SK-N-SH (cell line): ENCODE measurements around the gene PROSER3. TPM values are rescaled to one million over a fixed set of nuclear protein-coding genes. Genes with fewer than 3 reads are reported as not detected.

Experiments used
- CTCF ChIA-PET: fragments of 300-600, 350-600 bp; formaldehyde crosslinking; extraction: SDS; loops from one replicate; lab custom pipeline; 2021; lab: Yijun Ruan, JAX
- POLR2A ChIA-PET: fragments of 350-600 bp; sonication (Branson Sonifier 250); formaldehyde crosslinking; extraction: SDS; loops from one replicate; lab custom pipeline; 2020; ENCODE audit warnings: antibody characterized with exemption, inconsistent platforms; lab: Yijun Ruan, JAX
- DNase-seq: peaks from one replicate; pipeline ENCODE4 v3.0.0; 2012
- H2AFZ ChIP-seq: fragments of 200-600 bp; sonication (generic); 2 replicates; pipeline ENCODE4 v1.8.1; 2016; ENCODE audit warnings: antibody characterized with exemption, mild to moderate bottlenecking, low read depth
- H3F3A ChIP-seq: fragments of 200-600 bp; sonication (generic); replicated peaks from 2 replicates; pipeline ENCODE3; 2016; ENCODE audit warnings: antibody characterized with exemption, mild to moderate bottlenecking; ENCODE audit not compliant: insufficient read depth
- H3K27ac ChIP-seq, 2 experiments: fragments of 200-500 bp in 1 of 2; fragments of 200-600 bp in 1 of 2; sonication (Bioruptor generic) in 1 of 2; sonication (generic), shearing (Covaris generic) in 1 of 2; 2 replicates each; pipeline versions ENCODE4 v1.5.1 to v1.6.1; 2014 to 2016; ENCODE audit warnings: low read depth in 2 of 2, inconsistent platforms in 1 of 2, low read length in 1 of 2, mild to moderate bottlenecking in 1 of 2, mixed read lengths in 1 of 2
- H3K27me3 ChIP-seq: fragments of 200-600 bp; sonication (generic), shearing (Covaris generic); 2 replicates; pipeline ENCODE4 v1.6.1; 2016; ENCODE audit warnings: mixed run types; ENCODE audit not compliant: insufficient read depth
- H3K36me3 ChIP-seq, 2 experiments: fragments of 200-500 bp in 1 of 2; fragments of 200-600 bp in 1 of 2; sonication (Bioruptor generic) in 1 of 2; sonication (generic) in 1 of 2; replicated peaks in 1 of 2; 2 replicates each; pipeline versions ENCODE3 to v1.5.1; 2014 to 2016; ENCODE audit warnings: low read length in 1 of 2, mild to moderate bottlenecking in 1 of 2; ENCODE audit not compliant: insufficient read depth in 2 of 2, control insufficient read depth in 1 of 2
- H3K4me1 ChIP-seq, 2 experiments: fragments of 200-500 bp in 1 of 2; fragments of 200-600 bp in 1 of 2; sonication (Bioruptor generic) in 1 of 2; sonication (generic), shearing (Covaris generic) in 1 of 2; 2 replicates each; pipeline versions ENCODE4 v1.5.1 to v1.6.1; 2014 to 2016; ENCODE audit warnings: low read depth in 1 of 2, low read length in 1 of 2, mixed run types in 1 of 2; ENCODE audit not compliant: insufficient read depth in 2 of 2, control insufficient read depth in 1 of 2
- H3K4me2 ChIP-seq: fragments of 200-600 bp; sonication (generic), shearing (Covaris generic); 2 replicates; pipeline ENCODE4 v1.6.1; 2017; ENCODE audit warnings: mixed run types
- H3K4me3 ChIP-seq, 2 experiments: fragments of 200-500 bp in 1 of 2; fragments of 200-600 bp in 1 of 2; sonication (Bioruptor generic) in 1 of 2; sonication (generic), shearing (Covaris generic) in 1 of 2; 2 replicates each; pipeline versions ENCODE4 v1.5.1 to v1.8.1; 2014 to 2016; ENCODE audit warnings: low read depth in 2 of 2, inconsistent platforms in 1 of 2, low read length in 1 of 2, mild to moderate bottlenecking in 1 of 2, mixed read lengths in 1 of 2, moderate library complexity in 1 of 2
- H3K79me2 ChIP-seq: fragments of 200-600 bp; sonication (generic); 2 replicates; pipeline ENCODE4 v1.8.1; 2017; ENCODE audit warnings: mild to moderate bottlenecking; ENCODE audit not compliant: insufficient read depth
- H3K9ac ChIP-seq: fragments of 200-600 bp; sonication (generic); 2 replicates; pipeline ENCODE4 v1.6.1; 2017; ENCODE audit warnings: mixed run types
- H3K9me2 ChIP-seq: fragments of 200-600 bp; sonication (generic); 2 replicates; pipeline ENCODE4 v1.6.1; 2017; ENCODE audit warnings: mixed run types
- H3K9me3 ChIP-seq: fragments of 200-600 bp; sonication (generic); 2 replicates; pipeline ENCODE4 v1.6.1; 2017; ENCODE audit warnings: mixed run types, mild to moderate bottlenecking, moderate library complexity
- H4K20me1 ChIP-seq: fragments of 200-600 bp; sonication (generic); 2 replicates; pipeline ENCODE4 v1.6.1; 2017; ENCODE audit warnings: mild to moderate bottlenecking, mixed run types; ENCODE audit not compliant: insufficient read depth
- FOSL2 ChIP-seq: IDR thresholded peaks from 2 replicates; pipeline ENCODE4 v1.4.0; 2012; ENCODE audit warnings: low read depth, mild to moderate bottlenecking, moderate library complexity, borderline replicate concordance
- GABPA ChIP-seq: IDR thresholded peaks from 2 replicates; pipeline ENCODE4 v1.4.0; 2012; ENCODE audit warnings: low read depth, mild to moderate bottlenecking
- GATA2 ChIP-seq: sonication (generic); formaldehyde crosslinking; IDR thresholded peaks from 2 replicates; pipeline ENCODE4 v1.5.0; 2020; ENCODE audit warnings: mild to moderate bottlenecking, missing genetic modification reagents
- MXI1 ChIP-seq: IDR thresholded peaks from 2 replicates; pipeline ENCODE4 v1.6.1; 2012; ENCODE audit warnings: mild to moderate bottlenecking, low read depth, low read length, improper control_type of control experiment
- POLR2AphosphoS5 ChIP-seq: IDR thresholded peaks from 2 replicates; pipeline ENCODE4 v1.6.1; 2012; ENCODE audit warnings: low read depth, low read length
- RFX5 ChIP-seq: IDR thresholded peaks from 2 replicates; pipeline ENCODE4 v1.6.1; 2012; ENCODE audit warnings: mild to moderate bottlenecking, improper control_type of control experiment, low read length
- RXRA ChIP-seq: IDR thresholded peaks from 2 replicates; pipeline ENCODE4 v1.4.0; 2012; ENCODE audit warnings: low read depth, mild to moderate bottlenecking, borderline replicate concordance
- TAF1 ChIP-seq: IDR thresholded peaks from 2 replicates; pipeline ENCODE4 v1.6.1; 2012; ENCODE audit warnings: low read depth, mild to moderate bottlenecking, low read length, moderate library complexity, borderline replicate concordance
- TEAD4 ChIP-seq: IDR thresholded peaks from 2 replicates; pipeline ENCODE4 v1.4.0; 2012; ENCODE audit warnings: mild to moderate bottlenecking, borderline replicate concordance; ENCODE audit not compliant: insufficient read depth
- USF1 ChIP-seq: IDR thresholded peaks from 2 replicates; pipeline ENCODE4 v1.4.0; 2012; ENCODE audit warnings: low read depth, borderline replicate concordance
- USF2 ChIP-seq: fragments of 150-350 bp; IDR thresholded peaks from 2 replicates; pipeline ENCODE4 v1.6.1; 2017; ENCODE audit warnings: antibody characterized with exemption, low read length, low read depth, borderline replicate concordance
- WGBS: methylation state at CpG from one replicate; pipeline ENCODE4 v1.1.6; 2017; ENCODE audit warnings: low lambda C conversion rate; 5-methylcytosine and 5-hydroxymethylcytosine counted together
- polyA plus RNA-seq, 3 experiments: library from polyadenylated mRNA; depleted of rRNA; stranded (reverse); fragments of >200 nt; gene quantifications; 2 replicates each; pipeline ENCODE4 v1.2.3, GENCODE V29; 2012
- TF ChIP-seq, protein P1 (sequence below): fragments of 150-350 bp; IDR thresholded peaks from 2 replicates; pipeline ENCODE4 v1.6.1; 2016; ENCODE audit warnings: mild to moderate bottlenecking, low read depth, low read length
- TF ChIP-seq, protein P2 (sequence below): fragments of 200-600 bp; sonication (generic); IDR thresholded peaks from 2 replicates; pipeline ENCODE4 v1.6.1; 2017; ENCODE audit warnings: antibody characterized with exemption, mild to moderate bottlenecking, moderate library complexity
- TF ChIP-seq, protein P3 (sequence below): IDR thresholded peaks from 2 replicates; pipeline ENCODE4; 2012
- TF ChIP-seq, protein P4 (sequence below): IDR thresholded peaks from 2 replicates; pipeline ENCODE4 v1.4.0; 2012; ENCODE audit warnings: low read depth
- TF ChIP-seq, protein P5 (sequence below): IDR thresholded peaks from 2 replicates; pipeline ENCODE4 v1.4.0; 2012; ENCODE audit warnings: low read depth, borderline replicate concordance

PROSER3 gene
- polyA plus RNA-seq, 1 of the 3 experiments (the other 2 are of a cell fraction): 12.5 TPM

DNA sequence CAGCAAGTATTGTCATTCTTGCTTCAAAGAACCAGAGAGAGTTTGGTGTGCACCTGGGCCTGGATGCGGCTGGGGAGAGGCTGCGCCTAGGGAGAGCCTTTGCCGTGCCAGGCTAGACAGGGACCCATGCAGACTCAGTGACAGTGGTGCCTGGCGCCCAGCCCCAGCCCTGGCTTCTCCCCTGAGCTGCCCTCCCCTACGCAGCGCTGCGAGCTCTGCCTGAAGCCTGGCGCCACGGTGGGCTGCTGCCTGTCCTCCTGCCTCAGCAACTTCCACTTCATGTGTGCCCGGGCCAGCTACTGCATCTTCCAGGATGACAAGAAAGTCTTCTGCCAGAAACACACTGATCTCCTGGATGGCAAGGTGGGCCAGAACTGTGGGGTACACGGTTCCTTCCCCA, 28.2 kb upstream of the PROSER3 start (continued):
- TF ChIP-seq USF1 (no peak), GATA2 (CRISPR knock-in tag) (no peak), TEAD4 (no peak), USF2 (no peak), GABPA (no peak), FOSL2 (no peak), RXRA (no peak)
- TF ChIP-seq, protein P1, sequence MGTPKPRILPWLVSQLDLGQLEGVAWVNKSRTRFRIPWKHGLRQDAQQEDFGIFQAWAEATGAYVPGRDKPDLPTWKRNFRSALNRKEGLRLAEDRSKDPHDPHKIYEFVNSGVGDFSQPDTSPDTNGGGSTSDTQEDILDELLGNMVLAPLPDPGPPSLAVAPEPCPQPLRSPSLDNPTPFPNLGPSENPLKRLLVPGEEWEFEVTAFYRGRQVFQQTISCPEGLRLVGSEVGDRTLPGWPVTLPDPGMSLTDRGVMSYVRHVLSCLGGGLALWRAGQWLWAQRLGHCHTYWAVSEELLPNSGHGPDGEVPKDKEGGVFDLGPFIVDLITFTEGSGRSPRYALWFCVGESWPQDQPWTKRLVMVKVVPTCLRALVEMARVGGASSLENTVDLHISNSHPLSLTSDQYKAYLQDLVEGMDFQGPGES: no peak

GRCh38 chr19:35730326-35730725, 27.6 kb upstream of the PROSER3 start:
- no peak overlapping the region for H3K27ac ChIP-seq
- H3K27me3 ChIP-seq: no peaks in the 10 kb centered on the region
- no peaks in the 10 kb centered on the region for H3K4me1 ChIP-seq
- H3K79me2 ChIP-seq: no peaks in the 10 kb centered on the region
- peaks cover 14 to 83% of the 10 kb centered on the region in 2 experiments for H3K36me3 ChIP-seq
- WGBS: 96% methylated on average over 17 of the region's 18 CpGs
- no peak overlapping the region for H2AFZ ChIP-seq
- H3K9me3 ChIP-seq: no peaks in the 10 kb centered on the region
- DNase-seq: no peak
- no peaks in the 10 kb centered on the region for H3K9me2 ChIP-seq
- ChIA-PET CTCF (no interaction called here), POLR2A (interaction anchor here (0.6 to 1.6 kb wide), 2 partner anchors 10 to 266 kb away, joined by 3 to 7 read pairs; no protein-coding TSS in a partner anchor)
- no peak overlapping the region for H3K4me2 ChIP-seq
- H3F3A ChIP-seq: no peaks in the 10 kb centered on the region
- no peak overlapping the region for H3K4me3 ChIP-seq
- no peaks in the 10 kb centered on the region for H4K20me1 ChIP-seq
- TF ChIP-seq, protein P2, sequence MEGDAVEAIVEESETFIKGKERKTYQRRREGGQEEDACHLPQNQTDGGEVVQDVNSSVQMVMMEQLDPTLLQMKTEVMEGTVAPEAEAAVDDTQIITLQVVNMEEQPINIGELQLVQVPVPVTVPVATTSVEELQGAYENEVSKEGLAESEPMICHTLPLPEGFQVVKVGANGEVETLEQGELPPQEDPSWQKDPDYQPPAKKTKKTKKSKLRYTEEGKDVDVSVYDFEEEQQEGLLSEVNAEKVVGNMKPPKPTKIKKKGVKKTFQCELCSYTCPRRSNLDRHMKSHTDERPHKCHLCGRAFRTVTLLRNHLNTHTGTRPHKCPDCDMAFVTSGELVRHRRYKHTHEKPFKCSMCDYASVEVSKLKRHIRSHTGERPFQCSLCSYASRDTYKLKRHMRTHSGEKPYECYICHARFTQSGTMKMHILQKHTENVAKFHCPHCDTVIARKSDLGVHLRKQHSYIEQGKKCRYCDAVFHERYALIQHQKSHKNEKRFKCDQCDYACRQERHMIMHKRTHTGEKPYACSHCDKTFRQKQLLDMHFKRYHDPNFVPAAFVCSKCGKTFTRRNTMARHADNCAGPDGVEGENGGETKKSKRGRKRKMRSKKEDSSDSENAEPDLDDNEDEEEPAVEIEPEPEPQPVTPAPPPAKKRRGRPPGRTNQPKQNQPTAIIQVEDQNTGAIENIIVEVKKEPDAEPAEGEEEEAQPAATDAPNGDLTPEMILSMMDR: no peak
- TF ChIP-seq FOSL2: no peak
- no peak for TF ChIP-seq TAF1
- TF ChIP-seq, protein P3, sequence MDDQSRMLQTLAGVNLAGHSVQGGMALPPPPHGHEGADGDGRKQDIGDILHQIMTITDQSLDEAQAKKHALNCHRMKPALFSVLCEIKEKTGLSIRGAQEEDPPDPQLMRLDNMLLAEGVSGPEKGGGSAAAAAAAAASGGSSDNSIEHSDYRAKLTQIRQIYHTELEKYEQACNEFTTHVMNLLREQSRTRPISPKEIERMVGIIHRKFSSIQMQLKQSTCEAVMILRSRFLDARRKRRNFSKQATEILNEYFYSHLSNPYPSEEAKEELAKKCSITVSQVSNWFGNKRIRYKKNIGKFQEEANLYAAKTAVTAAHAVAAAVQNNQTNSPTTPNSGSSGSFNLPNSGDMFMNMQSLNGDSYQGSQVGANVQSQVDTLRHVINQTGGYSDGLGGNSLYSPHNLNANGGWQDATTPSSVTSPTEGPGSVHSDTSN: no peak
- TF ChIP-seq, protein P4, sequence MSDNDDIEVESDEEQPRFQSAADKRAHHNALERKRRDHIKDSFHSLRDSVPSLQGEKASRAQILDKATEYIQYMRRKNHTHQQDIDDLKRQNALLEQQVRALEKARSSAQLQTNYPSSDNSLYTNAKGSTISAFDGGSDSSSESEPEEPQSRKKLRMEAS: no peak
- TF ChIP-seq MXI1: no peak
- TF ChIP-seq POLR2AphosphoS5: no peak
- TF ChIP-seq RFX5: no peak
- TF ChIP-seq, protein P5, sequence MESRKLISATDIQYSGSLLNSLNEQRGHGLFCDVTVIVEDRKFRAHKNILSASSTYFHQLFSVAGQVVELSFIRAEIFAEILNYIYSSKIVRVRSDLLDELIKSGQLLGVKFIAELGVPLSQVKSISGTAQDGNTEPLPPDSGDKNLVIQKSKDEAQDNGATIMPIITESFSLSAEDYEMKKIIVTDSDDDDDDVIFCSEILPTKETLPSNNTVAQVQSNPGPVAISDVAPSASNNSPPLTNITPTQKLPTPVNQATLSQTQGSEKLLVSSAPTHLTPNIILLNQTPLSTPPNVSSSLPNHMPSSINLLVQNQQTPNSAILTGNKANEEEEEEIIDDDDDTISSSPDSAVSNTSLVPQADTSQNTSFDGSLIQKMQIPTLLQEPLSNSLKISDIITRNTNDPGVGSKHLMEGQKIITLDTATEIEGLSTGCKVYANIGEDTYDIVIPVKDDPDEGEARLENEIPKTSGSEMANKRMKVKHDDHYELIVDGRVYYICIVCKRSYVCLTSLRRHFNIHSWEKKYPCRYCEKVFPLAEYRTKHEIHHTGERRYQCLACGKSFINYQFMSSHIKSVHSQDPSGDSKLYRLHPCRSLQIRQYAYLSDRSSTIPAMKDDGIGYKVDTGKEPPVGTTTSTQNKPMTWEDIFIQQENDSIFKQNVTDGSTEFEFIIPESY: no peak
- no peak overlapping the region for H3K9ac ChIP-seq
